CD4-positive, alpha-beta T cell (primary cell): ENCODE measurements around the gene UQCRHL. TPM values are rescaled to one million over a fixed set of nuclear protein-coding genes. Genes with fewer than 3 reads are reported as not detected.

Source experiments
- ATAC-seq: fragments of 200-7000 bp; cut with Tn5 transposase; one replicate; pipeline ENCODE4 v1.10.0; 2022; ENCODE audit warnings: mild to moderate bottlenecking; ENCODE audit not compliant: poor library complexity
- CTCF ChIA-PET: fragments of 350-600 bp; sonication (Branson Sonifier 250); formaldehyde crosslinking; loops from one replicate; lab custom pipeline; 2021; ENCODE audit warnings: antibody characterized with exemption, inconsistent platforms; lab: Charles Lee
- POLR2A ChIA-PET: fragments of 350-600 bp; sonication (Branson Sonifier 250); formaldehyde crosslinking; loops from one replicate; lab custom pipeline; 2021; ENCODE audit warnings: antibody characterized with exemption, inconsistent platforms; lab: Charles Lee
- DNase-seq, 14 experiments: peaks; one replicate each; pipeline ENCODE4 v3.0.0-alpha.2; 2013 to 2020; ENCODE audit warnings: mixed read lengths in 2 of 14
- H3K27ac ChIP-seq, 2 donors: one replicate each; pipeline versions ENCODE4 v1.5.1 to v1.7.0; 2013; ENCODE audit warnings: low read length in 2 of 2, low read depth in 1 of 2, mild to moderate bottlenecking in 1 of 2
- H3K27me3 ChIP-seq, 2 experiments: 1 replicate in 1 of 2; 2 replicates in 1 of 2; pipeline versions ENCODE4 v1.6.1 to v1.7.0; 2013; ENCODE audit warnings: low read length in 2 of 2, control low read depth in 1 of 2, mild to moderate bottlenecking in 1 of 2, moderate library complexity in 1 of 2; ENCODE audit not compliant: insufficient read depth in 2 of 2, control insufficient read depth in 1 of 2
- H3K36me3 ChIP-seq: one replicate; pipeline ENCODE4 v1.6.1; 2013; ENCODE audit warnings: low read length, control low read depth; ENCODE audit not compliant: insufficient read depth
- H3K4me1 ChIP-seq: one replicate; pipeline ENCODE4 v1.6.1; 2013; ENCODE audit warnings: low read length, control low read depth; ENCODE audit not compliant: insufficient read depth
- H3K4me3 ChIP-seq: one replicate; pipeline ENCODE4 v1.5.1; 2013; ENCODE audit warnings: mild to moderate bottlenecking, low read length, moderate library complexity
- H3K9me3 ChIP-seq, 2 experiments: 1 replicate in 1 of 2; 2 replicates in 1 of 2; pipeline versions ENCODE4 v1.6.1 to v1.7.0; 2013; ENCODE audit warnings: low read length in 2 of 2, mild to moderate bottlenecking in 2 of 2, control low read depth in 1 of 2, moderate library complexity in 1 of 2; ENCODE audit not compliant: control insufficient read depth in 1 of 2, insufficient read depth in 1 of 2
- H3K27ac Mint-ChIP-seq: one replicate; pipeline ENCODE4 v1.8.0; 2020; ENCODE audit warnings: mixed read lengths
- H3K27me3 Mint-ChIP-seq: one replicate; pipeline ENCODE4 v1.8.0; 2021; ENCODE audit warnings: mixed read lengths
- H3K36me3 Mint-ChIP-seq: one replicate; pipeline ENCODE4 v1.8.0; 2021; ENCODE audit warnings: low read depth, mixed read lengths
- H3K4me1 Mint-ChIP-seq: one replicate; pipeline ENCODE4 v1.8.0; 2021; ENCODE audit warnings: low read depth, mixed read lengths
- H3K4me3 Mint-ChIP-seq: one replicate; pipeline ENCODE4 v1.8.0; 2020; ENCODE audit warnings: mild to moderate bottlenecking, mixed read lengths
- H3K9me3 Mint-ChIP-seq: one replicate; pipeline ENCODE4 v1.8.0; 2020; ENCODE audit warnings: mixed read lengths
- CTCF ChIP-seq: fragments of 200-600 bp; IDR thresholded peaks from one replicate; pipeline ENCODE4 v1.8.0; 2022; ENCODE audit warnings: antibody characterized with exemption, mild to moderate bottlenecking
- intact Hi-C, 2 experiments: fragments of 100-400 bp; cut with DNase I in 1 of 2; cut with micrococcal nuclease in 1 of 2; formaldehyde crosslinking; loops; one replicate each; pipeline versions ENCODE4 v1.15.1 to v1.9.0; 2023 to 2025; cut with DNase I, micrococcal nuclease
- total RNA-seq, 174 experiments: library from RNA in 2 of 174; stranded (reverse) in 2 of 174; gene quantifications; one replicate each; pipeline ENCODE4 v1.2.3 and lab custom pipeline; 2021 to 2026

Gene UQCRHL
- total RNA-seq, 2 experiments from 2014 or later, result 0.25 to 0.69 TPM

DNA sequence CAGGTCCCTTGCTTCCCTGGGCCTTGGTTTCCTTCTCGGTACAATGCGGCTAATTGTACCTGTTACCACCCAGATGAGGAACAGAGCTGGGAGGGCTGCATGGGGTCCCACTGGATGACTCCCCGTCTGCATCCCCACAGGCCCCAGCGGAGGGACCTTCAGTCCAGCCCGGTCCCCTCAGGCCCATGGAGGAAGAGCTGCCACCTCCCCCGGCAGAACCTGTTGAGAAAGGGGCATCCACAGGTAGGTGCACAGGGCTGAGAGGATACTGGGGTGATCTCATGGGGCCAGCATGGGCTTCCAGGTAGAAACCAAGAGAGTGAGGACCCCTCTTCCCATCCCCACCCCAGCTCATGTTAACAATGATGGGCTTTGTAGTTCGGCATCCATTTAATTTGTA, 39.1 kb downstream of the UQCRHL start:
- no peaks in the 10 kb centered on the region for H3K4me1 ChIP-seq
- peaks cover 3 to 8% of the 10 kb centered on the region in 2 experiments for H3K27me3 ChIP-seq
- Mint-ChIP-seq H3K4me3 (no peak overlapping the region), H3K27me3 (peaks cover 17% of the 10 kb centered on the region), H3K4me1 (no peaks in the 10 kb centered on the region), H3K36me3 (no peaks in the 10 kb centered on the region), H3K9me3 (no peaks in the 10 kb centered on the region), H3K27ac (no peak overlapping the region)
- H3K36me3 ChIP-seq, result no peaks in the 10 kb centered on the region
- POLR2A ChIA-PET, result no interaction called here
- intact Hi-C loops, result no loop called here
- no peak overlapping the region for H3K4me3 ChIP-seq
- no peak for ATAC-seq
- no peaks in the 10 kb centered on the region for H3K9me3 ChIP-seq
- no peak for TF ChIP-seq CTCF
- CTCF ChIA-PET, result no interaction called here
- no peak for DNase-seq
- no peak overlapping the region for H3K27ac ChIP-seq

DNA sequence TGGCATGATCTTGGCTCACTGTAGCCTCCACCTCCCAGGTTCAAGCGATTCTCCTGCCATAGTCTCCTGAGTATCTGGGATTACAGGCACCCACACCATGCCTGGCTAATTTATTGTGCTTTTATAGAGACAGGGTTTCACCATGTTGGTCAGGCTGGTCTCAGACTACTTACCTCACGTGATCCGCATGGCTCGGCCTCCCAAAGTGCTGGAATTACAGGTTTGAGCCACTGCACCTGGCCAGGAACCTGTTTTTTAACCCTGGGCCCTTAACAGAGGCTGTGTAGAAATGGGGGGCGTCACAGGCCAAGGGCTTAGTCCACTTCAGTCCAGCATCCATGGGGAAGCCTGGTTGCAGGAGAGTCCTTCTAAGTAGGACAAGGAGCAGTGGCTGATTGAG, 39.5 kb downstream of the UQCRHL start:
- no peak overlapping the region for H3K27ac ChIP-seq
- no peaks in the 10 kb centered on the region for H3K9me3 Mint-ChIP-seq
- intact Hi-C loops, result no loop called here
- no peak for DNase-seq
- no peak overlapping the region for H3K27ac Mint-ChIP-seq
- H3K4me1 Mint-ChIP-seq, result no peaks in the 10 kb centered on the region
- H3K4me1 ChIP-seq, result no peaks in the 10 kb centered on the region
- H3K4me3 Mint-ChIP-seq, result no peak overlapping the region
- no peaks in the 10 kb centered on the region for H3K9me3 ChIP-seq
- H3K36me3 ChIP-seq, result no peaks in the 10 kb centered on the region
- POLR2A ChIA-PET, result no interaction called here
- H3K36me3 Mint-ChIP-seq, result no peaks in the 10 kb centered on the region
- no peak for ATAC-seq
- CTCF ChIA-PET, result no interaction called here
- no peak overlapping the region for H3K4me3 ChIP-seq
- no peak for TF ChIP-seq CTCF
- H3K27me3 ChIP-seq, result peaks cover 3 to 8% of the 10 kb centered on the region in 2 experiments
- H3K27me3 Mint-ChIP-seq, result peaks cover 17% of the 10 kb centered on the region

- Mint-ChIP-seq H3K27me3 (peaks cover 34% of the 10 kb centered on the region), H3K36me3 (no peaks in the 10 kb centered on the region), H3K4me3 (no peak overlapping the region), H3K4me1 (no peaks in the 10 kb centered on the region), H3K27ac (no peak overlapping the region), H3K9me3 (no peaks in the 10 kb centered on the region)
- Histone ChIP-seq H3K36me3 (no peaks in the 10 kb centered on the region), H3K4me3 (no peak overlapping the region), H3K27ac (no peak overlapping the region), H3K4me1 (no peaks in the 10 kb centered on the region), H3K27me3 (peaks cover 5 to 11% of the 10 kb centered on the region in 2 experiments), H3K9me3 (no peaks in the 10 kb centered on the region)
- DNase-seq (no peak), ATAC-seq (no peak)
- intact Hi-C loops, result no loop called here
- POLR2A ChIA-PET, result no interaction called here
- TF ChIP-seq CTCF, result no peak
- CTCF ChIA-PET, result no interaction called here
These were observed 41.8 kb downstream of the UQCRHL start for GRCh38 chr1:15765495-15766194.
